Measurements from ENCODE around the gene MARCKS.

GRCh38 chr6:113903666-113904330, 46.7 kb downstream of the MARCKS start:
- no peak for TF ChIP-seq CTCF (IDR thresholded peaks at IDR 0.05)
- no peak for TF ChIP-seq POLR2A (IDR thresholded peaks at IDR 0.05)
